HepG2 (cell line): Measurements from ENCODE around the gene SLC25A10. TPM values are rescaled to one million over a fixed set of nuclear protein-coding genes. Genes with fewer than 3 reads are reported as not detected.

Experiments
- ARNT2 ChIP-seq: sonication (generic); formaldehyde crosslinking; IDR thresholded peaks from 2 replicates; pipeline ENCODE4 v1.8.0; 2022; ENCODE audit warnings: mild to moderate bottlenecking, low read depth, missing genetic modification reagents, moderate library complexity
- HIC2 ChIP-seq: sonication (generic); formaldehyde crosslinking; IDR thresholded peaks from 2 replicates; pipeline ENCODE4 v1.9.0; 2022; ENCODE audit warnings: low read depth, missing genetic modification reagents
- NR2F6 ChIP-seq, 2 experiments: IDR thresholded peaks; 2 replicates each; pipeline ENCODE4 v1.6.1; 2016; ENCODE audit warnings: antibody characterized with exemption in 1 of 2, mild to moderate bottlenecking in 1 of 2
- PRDM10 ChIP-seq: sonication (generic); formaldehyde crosslinking; IDR thresholded peaks from 2 replicates; pipeline ENCODE4 v1.4.0; 2020; ENCODE audit warnings: low read depth, missing genetic modification reagents
- SNAPC4 ChIP-seq: sonication (generic); formaldehyde crosslinking; IDR thresholded peaks from 2 replicates; pipeline ENCODE4 v1.4.0; 2020; ENCODE audit warnings: mild to moderate bottlenecking, missing genetic modification reagents
- ZNF10 ChIP-seq: sonication (generic); formaldehyde crosslinking; IDR thresholded peaks from 2 replicates; pipeline ENCODE4 v1.4.0; 2020; ENCODE audit warnings: mild to moderate bottlenecking, low read depth, missing genetic modification reagents, borderline replicate concordance
- ZNF3 ChIP-seq: IDR thresholded peaks from 2 replicates; pipeline ENCODE4 v1.7.0; 2017; ENCODE audit warnings: inconsistent platforms
- ZNF512B ChIP-seq: sonication (generic); formaldehyde crosslinking; IDR thresholded peaks from 2 replicates; pipeline ENCODE4 v1.5.1; 2020; ENCODE audit warnings: missing genetic modification reagents, mild to moderate bottlenecking, borderline replicate concordance
- ZNF724P ChIP-seq: sonication (generic); formaldehyde crosslinking; IDR thresholded peaks from 2 replicates; pipeline ENCODE4 v1.8.0; 2022; ENCODE audit warnings: missing genetic modification reagents, borderline replicate concordance
- ZSCAN12 ChIP-seq: sonication (generic); formaldehyde crosslinking; IDR thresholded peaks from 2 replicates; pipeline ENCODE4 v1.9.0; 2021; ENCODE audit warnings: mild to moderate bottlenecking, missing genetic modification reagents
- ZXDC ChIP-seq: sonication (generic); formaldehyde crosslinking; IDR thresholded peaks from 2 replicates; pipeline ENCODE4 v1.5.0; 2020; ENCODE audit warnings: mild to moderate bottlenecking, missing genetic modification reagents
- polyA plus RNA-seq, 8 experiments: library from polyadenylated mRNA; depleted of rRNA in 3 of 8; stranded (reverse) in 7 of 8; unstranded in 1 of 8; fragments of >200 nt; fragmentation: Illumina TruSeq in 4 of 8; extraction: Trizol in 4 of 8; gene quantifications; 2 replicates each; pipeline versions ENCODE4 v1.2.1 to v1.2.3, GENCODE V29; 2011 to 2016; ENCODE audit warnings: low read depth in 4 of 8, missing spikeins in 1 of 8, mixed read lengths in 1 of 8; ENCODE audit not compliant: insufficient read depth in 1 of 8
- total RNA-seq, 5 experiments: library from RNA; depleted of rRNA; stranded (reverse); fragments of >200 nt; fragmentation: Illumina TruSeq; extraction: Trizol; gene quantifications; 2 replicates each; pipeline ENCODE4 v1.2.3, GENCODE V29; 2016; ENCODE audit warnings: low read depth in 1 of 5

SLC25A10 gene
- total and polyA plus RNA-seq, 2 of the 13 experiments (the other 11 are each of a cell fraction or from before 2014, with no cell fraction given), result 46.5 to 140 TPM

- TF ChIP-seq ZXDC (CRISPR knock-in tag), result peak; percentile 98
- TF ChIP-seq ARNT2 (CRISPR knock-in tag), result peak; percentile 97
- peak; percentile 99 for TF ChIP-seq ZSCAN12 (CRISPR knock-in tag)
- TF ChIP-seq HIC2, result no peak
- peak; percentile 82; the same call in 1 of the 2 replicates for TF ChIP-seq SNAPC4 (CRISPR knock-in tag)
- 0 out of 2 replicates have a peak, but pooled peaks have one; percentile 46 for TF ChIP-seq ZNF10
- peak; percentile 95 for TF ChIP-seq ZNF724P (CRISPR knock-in tag)
- peak; percentile 73 for TF ChIP-seq PRDM10
- peak; percentile 40 for TF ChIP-seq NR2F6 (IDR thresholded peaks at IDR 0.05)
- TF ChIP-seq NR2F6 (CRISPR knock-in tag; IDR thresholded peaks at IDR 0.05), result peak; percentile 91
- peak; percentile 70; the same call in 1 of the 2 replicates for TF ChIP-seq ZNF3
- peak; percentile 94; the same call in 1 of the 2 replicates for TF ChIP-seq ZNF512B (CRISPR knock-in tag)
Observed at GRCh38 chr17:81711814-81712467, at the start of gene SLC25A10 (continued).
